B cell (primary cell): ENCODE measurements around the gene CCR3. TPM values are rescaled to one million over a fixed set of nuclear protein-coding genes. Genes with fewer than 3 reads are reported as not detected.

Source experiments
- ATAC-seq: fragments of 200-7000 bp; cut with Tn5 transposase; one replicate; pipeline ENCODE4 v1.10.0; 2021; ENCODE audit warnings: low read depth, mild to moderate bottlenecking, moderate number of reproducible peaks, moderate library complexity
- CTCF ChIA-PET: fragments of 350-600 bp; sonication (Branson Sonifier 250); formaldehyde crosslinking; loops from one replicate; lab custom pipeline; 2021; ENCODE audit warnings: antibody characterized with exemption, inconsistent platforms; lab: Charles Lee
- POLR2A ChIA-PET: fragments of 350-600 bp; sonication (Branson Sonifier 250); formaldehyde crosslinking; loops from one replicate; lab custom pipeline; 2021; ENCODE audit warnings: antibody characterized with exemption; lab: Charles Lee
- DNase-seq: peaks from one replicate; pipeline ENCODE4 v3.0.0; 2013
- H2AFZ ChIP-seq: 2 replicates; pipeline ENCODE4 v1.6.1; 2012; ENCODE audit warnings: mild to moderate bottlenecking, low read depth, low read length; ENCODE audit not compliant: insufficient read depth, poor library complexity, severe bottlenecking
- H3K27ac ChIP-seq, 2 donors: 1 replicate in 1 of 2; 2 replicates in 1 of 2; pipeline ENCODE4 v1.5.1; 2012 to 2013; ENCODE audit warnings: low read length in 2 of 2, mild to moderate bottlenecking in 2 of 2, moderate library complexity in 1 of 2
- H3K27me3 ChIP-seq, 4 experiments: fragments of 200-600 bp in 1 of 4; sonication (generic) in 1 of 4; replicated peaks in 1 of 4; 1 replicate in 2 of 4; 2 replicates in 2 of 4; pipeline versions ENCODE4 v1.6.1 to v1.7.0; 2013 to 2016; ENCODE audit warnings: low read length in 3 of 4, mild to moderate bottlenecking in 2 of 4, mixed read lengths in 1 of 4, moderate library complexity in 1 of 4; ENCODE audit not compliant: insufficient read depth in 4 of 4, control insufficient read depth in 3 of 4; ENCODE audit errors: control extremely low read depth in 1 of 4
- H3K36me3 ChIP-seq, 2 experiments: replicated peaks in 1 of 2; 1 replicate in 1 of 2; 2 replicates in 1 of 2; pipeline versions ENCODE4 v1.6.1 to v1.7.1; 2013; ENCODE audit warnings: low read length in 1 of 2; ENCODE audit not compliant: insufficient read depth in 2 of 2, control insufficient read depth in 1 of 2; ENCODE audit errors: control extremely low read depth in 1 of 2, extremely low read depth in 1 of 2
- H3K4me1 ChIP-seq, 2 donors: fragments of 200-600 bp in 1 of 2; sonication (generic) in 1 of 2; 1 replicate in 1 of 2; 2 replicates in 1 of 2; pipeline versions ENCODE4 v1.5.1 to v1.6.1; 2013 to 2017; ENCODE audit warnings: low read length in 2 of 2; ENCODE audit not compliant: control insufficient read depth in 2 of 2, insufficient read depth in 2 of 2
- H3K4me2 ChIP-seq: replicated peaks from 2 replicates; pipeline ENCODE3; 2012; ENCODE audit warnings: mild to moderate bottlenecking, low read depth, low read length; ENCODE audit not compliant: poor library complexity, severe bottlenecking
- H3K4me3 ChIP-seq, 5 experiments: fragments of 200-600 bp in 1 of 5; sonication (generic) in 1 of 5; 1 replicate in 3 of 5; 2 replicates in 2 of 5; pipeline versions ENCODE4 v1.5.1 to v1.7.0; 2011 to 2016; ENCODE audit warnings: low read length in 4 of 5, mild to moderate bottlenecking in 4 of 5, low read depth in 2 of 5, control low read depth in 1 of 5, moderate library complexity in 1 of 5; ENCODE audit not compliant: insufficient read depth in 1 of 5; ENCODE audit errors: control extremely low read depth in 1 of 5, extremely low read depth in 1 of 5
- H3K79me2 ChIP-seq: fragments of 200-600 bp; sonication (generic); one replicate; pipeline ENCODE4 v1.6.0; 2016; ENCODE audit warnings: low read length; ENCODE audit not compliant: control insufficient read depth, insufficient read depth
- H3K9ac ChIP-seq: fragments of 200-600 bp; sonication (generic); 2 replicates; pipeline ENCODE4 v1.6.1; 2017; ENCODE audit warnings: mild to moderate bottlenecking, low read length, moderate library complexity
- H3K9me3 ChIP-seq, 3 donors: one replicate each; pipeline versions ENCODE4 v1.6.1 to v1.7.1; 2013; ENCODE audit warnings: low read length in 2 of 3; ENCODE audit not compliant: control insufficient read depth in 2 of 3, insufficient read depth in 1 of 3; ENCODE audit errors: control extremely low read depth in 1 of 3
- H4K20me1 ChIP-seq: 2 replicates; pipeline ENCODE4 v1.6.0; 2012; ENCODE audit warnings: mild to moderate bottlenecking, low read length; ENCODE audit not compliant: insufficient read depth, control insufficient read depth, poor library complexity, severe bottlenecking
- H3K27ac Mint-ChIP-seq: one replicate; pipeline ENCODE4 v1.8.0; 2021; ENCODE audit warnings: mixed read lengths
- H3K27me3 Mint-ChIP-seq: one replicate; pipeline ENCODE4 v1.8.0; 2021; ENCODE audit warnings: mixed read lengths
- H3K4me1 Mint-ChIP-seq: one replicate; pipeline ENCODE4 v1.8.0; 2021; ENCODE audit warnings: mixed read lengths
- H3K4me3 Mint-ChIP-seq: one replicate; pipeline ENCODE4 v1.8.0; 2021; ENCODE audit warnings: mixed read lengths
- H3K9me3 Mint-ChIP-seq: one replicate; pipeline ENCODE4 v1.8.0; 2022; ENCODE audit warnings: mixed read lengths; ENCODE audit not compliant: insufficient read depth
- CTCF ChIP-seq: fragments of 200-600 bp; IDR thresholded peaks from one replicate; pipeline ENCODE4 v1.8.0; 2022; ENCODE audit warnings: antibody characterized with exemption, mild to moderate bottlenecking
- EZH2 ChIP-seq: IDR thresholded peaks from 2 replicates; pipeline ENCODE4 v1.6.1; 2012; ENCODE audit warnings: borderline replicate concordance, low read depth, mild to moderate bottlenecking, moderate library complexity, low read length; ENCODE audit not compliant: insufficient read depth, poor library complexity, severe bottlenecking
- WGBS: methylation state at CpG from one replicate; pipeline ENCODE4 v1.1.5; 2013; ENCODE audit warnings: missing lambda C conversion rate; ENCODE audit not compliant: insufficient coverage; 5-methylcytosine and 5-hydroxymethylcytosine counted together
- intact Hi-C: fragments of 100-400 bp; cut with micrococcal nuclease; formaldehyde crosslinking; loops from one replicate; pipeline ENCODE4 v1.10.0; 2022
- polyA plus RNA-seq: library from polyadenylated mRNA; depleted of rRNA; stranded (reverse); fragments of >200 nt; gene quantifications from 2 replicates; pipeline ENCODE4 v1.2.3, GENCODE V29; 2012
- total RNA-seq, 2 donors: library from RNA; stranded (reverse); fragments of 120-200 nt in 1 of 2; gene quantifications; 1 replicate in 1 of 2; 2 replicates in 1 of 2; pipeline versions ENCODE4 v1.2.3 to v1.2.4, GENCODE V29; 2013 to 2022

The CCR3 gene
- total and polyA plus RNA-seq, 2 donors (not counting 1 experiment from before 2014, with no cell fraction given), result 0.19 TPM; not detected in 1

GRCh38 chr3:46266598-46266997 lies 24.3 kb downstream of the CCR3 start:
- H3K4me1 Mint-ChIP-seq, result no peaks in the 10 kb centered on the region

GRCh38 chr3:46269556-46269955 lies 27.3 kb downstream of the CCR3 start:
- H3K79me2 ChIP-seq, result no peaks in the 10 kb centered on the region
- peaks cover 25% of the 10 kb centered on the region for H3K27me3 Mint-ChIP-seq
- H3K4me1 Mint-ChIP-seq, result no peaks in the 10 kb centered on the region
- TF ChIP-seq EZH2 (no peak), CTCF (no peak)
- no peaks in the 10 kb centered on the region for H3K9me3 Mint-ChIP-seq
- no peaks in the 10 kb centered on the region for H3K4me1 ChIP-seq
- no peak overlapping the region for H3K27ac ChIP-seq
- POLR2A ChIA-PET, result interaction anchor here (0.7 kb wide), 1 partner anchor 102 kb away, joined by 4 read pairs; no protein-coding TSS in a partner anchor
- no peak overlapping the region for H3K4me2 ChIP-seq
- DNase-seq (no peak), ATAC-seq (no peak)
- no peaks in the 10 kb centered on the region for H3K36me3 ChIP-seq
- H3K27me3 ChIP-seq, result peaks cover 0 to 5% (median 0%) of the 10 kb centered on the region in 4 experiments
- no peak overlapping the region for H2AFZ ChIP-seq
- no peak overlapping the region for H3K4me3 Mint-ChIP-seq
- CTCF ChIA-PET, result interaction anchor here (1.4 kb wide), 1 partner anchor 99 kb away, joined by 5 read pairs; no protein-coding TSS in a partner anchor
- no peak overlapping the region for H3K27ac Mint-ChIP-seq
- WGBS, result no CpG with 5 or more reads among the region's 2 CpGs
- no peak overlapping the region for H3K4me3 ChIP-seq
- H4K20me1 ChIP-seq, result no peaks in the 10 kb centered on the region
- H3K9ac ChIP-seq, result no peak overlapping the region
- no peaks in the 10 kb centered on the region for H3K9me3 ChIP-seq
- intact Hi-C loops, result no loop called here

More at GRCh38 chr3:46266598-46266997, 24.3 kb downstream of the CCR3 start:
- TF ChIP-seq CTCF, result no peak
- no peak for TF ChIP-seq EZH2
- H3K4me3 Mint-ChIP-seq, result no peak overlapping the region
- ATAC-seq, result no peak
- no peak for DNase-seq
- peaks cover 0 to 5% (median 0%) of the 10 kb centered on the region in 4 experiments for H3K27me3 ChIP-seq
- H3K9me3 ChIP-seq, result peaks cover 0 to 2% (median 0%) of the 10 kb centered on the region in 3 donors
- ChIA-PET POLR2A (no interaction called here), CTCF (interaction anchor here (1.1 to 3.9 kb wide), 3 partner anchors 10 to 112 kb away, joined by 3 to 17 read pairs (median 4); no protein-coding TSS in a partner anchor)
- peaks cover 25% of the 10 kb centered on the region for H3K27me3 Mint-ChIP-seq
- no peak overlapping the region for H3K4me3 ChIP-seq
- H2AFZ ChIP-seq, result no peak overlapping the region
- 96% methylated on average over 3 of the region's 4 CpGs for WGBS
- H3K36me3 ChIP-seq, result no peaks in the 10 kb centered on the region
- no peaks in the 10 kb centered on the region for H4K20me1 ChIP-seq
- no peak overlapping the region for H3K27ac Mint-ChIP-seq
- H3K27ac ChIP-seq, result no peak overlapping the region
- intact Hi-C loops, result no loop called here
- no peak overlapping the region for H3K4me2 ChIP-seq
- no peak overlapping the region for H3K9ac ChIP-seq
- no peaks in the 10 kb centered on the region for H3K79me2 ChIP-seq
- no peaks in the 10 kb centered on the region for H3K4me1 ChIP-seq
- no peaks in the 10 kb centered on the region for H3K9me3 Mint-ChIP-seq
